Activated CD4-positive, alpha-beta T cell treated with anti-CD3 and anti-CD28 coated beads, Interleukin-2, amount 10 ng/mL, durations not matched to agents 7 days and 5 days (primary cell): ENCODE measurements around the gene CLCNKB. TPM values are rescaled to one million over a fixed set of nuclear protein-coding genes. Genes with fewer than 3 reads are reported as not detected.

ENCODE experiments used
- CTCF ChIA-PET: fragments of 350-600 bp; sonication (Branson Sonifier 250); formaldehyde crosslinking; loops from one replicate; lab custom pipeline; 2021; ENCODE audit warnings: antibody characterized with exemption; lab: Charles Lee
- POLR2A ChIA-PET: fragments of 350-600 bp; sonication (Branson Sonifier 250); formaldehyde crosslinking; loops from one replicate; lab custom pipeline; 2021; ENCODE audit warnings: antibody characterized with exemption; lab: Charles Lee
- DNase-seq: peaks from one replicate; pipeline ENCODE4 v3.0.0-alpha.2; 2020
- H3K27ac Mint-ChIP-seq: one replicate; pipeline ENCODE4 v1.8.0; 2021; ENCODE audit warnings: mild to moderate bottlenecking, moderate library complexity, mixed read lengths
- H3K27me3 Mint-ChIP-seq: one replicate; pipeline ENCODE4 v1.8.0; 2021; ENCODE audit warnings: mixed read lengths
- H3K36me3 Mint-ChIP-seq: one replicate; pipeline ENCODE4 v1.8.0; 2021; ENCODE audit warnings: low read depth, mixed read lengths
- H3K4me1 Mint-ChIP-seq: one replicate; pipeline ENCODE4 v1.8.0; 2021; ENCODE audit warnings: mixed read lengths
- H3K4me3 Mint-ChIP-seq: one replicate; pipeline ENCODE4 v1.8.0; 2021; ENCODE audit warnings: mild to moderate bottlenecking, moderate library complexity, mixed read lengths
- H3K9me3 Mint-ChIP-seq: one replicate; pipeline ENCODE4 v1.8.0; 2021; ENCODE audit warnings: mixed read lengths
- total RNA-seq, 2 experiments: library from RNA; stranded (reverse); gene quantifications; one replicate each; pipeline ENCODE4 v1.2.3, GENCODE V29; 2021

Gene CLCNKB
- total RNA-seq, 2 experiments from 2014 or later = not detected

DNA sequence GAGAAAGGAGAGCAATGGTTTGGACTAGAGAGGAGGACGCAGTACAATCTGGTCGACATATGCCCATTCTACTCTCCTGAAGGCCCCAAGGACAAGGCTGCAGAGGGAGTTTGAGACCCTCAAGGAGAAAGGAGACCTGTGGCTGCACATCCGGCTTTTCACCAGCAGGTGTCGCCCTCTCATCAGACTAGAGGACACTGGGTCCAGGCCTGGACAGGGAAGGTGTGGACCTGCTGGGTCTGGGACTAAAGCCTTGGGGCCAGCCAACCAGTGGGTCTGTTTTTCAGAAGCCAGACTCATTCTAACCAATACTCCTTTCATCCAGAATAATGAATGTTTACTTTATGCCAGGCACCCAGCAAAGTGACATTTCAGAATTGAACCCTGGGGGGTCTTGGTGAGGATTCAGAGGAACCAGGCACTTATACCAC, 34.5 kb upstream of the CLCNKB start:
- peaks cover 4% of the 10 kb centered on the region for H3K4me1 Mint-ChIP-seq
- POLR2A ChIA-PET = no interaction called here
- H3K9me3 Mint-ChIP-seq = no peaks in the 10 kb centered on the region
- no peaks in the 10 kb centered on the region for H3K27me3 Mint-ChIP-seq
- no peak overlapping the region for H3K4me3 Mint-ChIP-seq
- no peak overlapping the region for H3K27ac Mint-ChIP-seq
- CTCF ChIA-PET = interaction anchor here (1.0 to 1.6 kb wide), 4 partner anchors 15 to 60 kb away, joined by 3 to 4 read pairs (median 4); no protein-coding TSS in a partner anchor
- H3K36me3 Mint-ChIP-seq = no peaks in the 10 kb centered on the region
- peak; percentile 80 for DNase-seq

GRCh38 chr1:16009678-16010077, 33.9 kb upstream of the CLCNKB start:
- DNase-seq = no peak
- Mint-ChIP-seq H3K27me3 (no peaks in the 10 kb centered on the region), H3K27ac (no peak overlapping the region), H3K4me3 (no peak overlapping the region), H3K4me1 (peaks cover 4% of the 10 kb centered on the region), H3K36me3 (no peaks in the 10 kb centered on the region), H3K9me3 (no peaks in the 10 kb centered on the region)
- ChIA-PET POLR2A (no interaction called here), CTCF (interaction anchor here (1.0 to 1.6 kb wide), 3 partner anchors 14 to 30 kb away, joined by 3 to 4 read pairs (median 4); no protein-coding TSS in a partner anchor)

DNA sequence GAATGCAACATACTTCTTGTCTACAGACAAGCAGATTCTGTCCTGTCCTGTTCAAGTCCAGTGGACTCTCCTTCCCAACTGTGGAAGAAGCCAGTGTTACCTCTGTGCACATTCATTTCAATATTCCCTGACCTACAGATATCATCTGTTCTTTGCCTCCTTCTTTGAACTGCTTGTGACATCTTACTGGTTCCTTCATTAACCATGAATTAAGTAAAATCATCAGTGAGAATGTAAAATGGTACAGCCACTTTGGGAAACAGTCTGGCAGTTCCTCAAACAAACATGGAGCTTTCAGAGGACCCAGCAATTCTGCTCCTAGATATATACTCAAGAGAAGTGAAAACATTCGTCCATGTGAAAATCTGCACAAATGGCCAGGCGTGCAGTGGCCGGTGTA, 32.7 kb upstream of the CLCNKB start:
- Mint-ChIP-seq H3K27ac (no peak overlapping the region), H3K4me3 (no peak overlapping the region), H3K9me3 (no peaks in the 10 kb centered on the region), H3K36me3 (no peaks in the 10 kb centered on the region), H3K4me1 (peaks cover 4% of the 10 kb centered on the region), H3K27me3 (no peaks in the 10 kb centered on the region)
- ChIA-PET POLR2A (no interaction called here), CTCF (interaction anchor here (1.6 kb wide), 2 partner anchors 17 to 196 kb away, joined by 4 read pairs; no protein-coding TSS in a partner anchor)
- DNase-seq = no peak

GRCh38 chr1:16011936-16012589, 31.5 kb upstream of the CLCNKB start:
- Mint-ChIP-seq H3K36me3 (no peaks in the 10 kb centered on the region), H3K27ac (no peak overlapping the region), H3K4me3 (no peak overlapping the region), H3K9me3 (no peaks in the 10 kb centered on the region), H3K4me1 (peaks cover 4% of the 10 kb centered on the region), H3K27me3 (no peaks in the 10 kb centered on the region)
- ChIA-PET POLR2A (no interaction called here), CTCF (interaction anchor here (1.6 kb wide), 1 partner anchor 197 kb away, joined by 4 read pairs; no protein-coding TSS in a partner anchor)
- no peak for DNase-seq

DNA sequence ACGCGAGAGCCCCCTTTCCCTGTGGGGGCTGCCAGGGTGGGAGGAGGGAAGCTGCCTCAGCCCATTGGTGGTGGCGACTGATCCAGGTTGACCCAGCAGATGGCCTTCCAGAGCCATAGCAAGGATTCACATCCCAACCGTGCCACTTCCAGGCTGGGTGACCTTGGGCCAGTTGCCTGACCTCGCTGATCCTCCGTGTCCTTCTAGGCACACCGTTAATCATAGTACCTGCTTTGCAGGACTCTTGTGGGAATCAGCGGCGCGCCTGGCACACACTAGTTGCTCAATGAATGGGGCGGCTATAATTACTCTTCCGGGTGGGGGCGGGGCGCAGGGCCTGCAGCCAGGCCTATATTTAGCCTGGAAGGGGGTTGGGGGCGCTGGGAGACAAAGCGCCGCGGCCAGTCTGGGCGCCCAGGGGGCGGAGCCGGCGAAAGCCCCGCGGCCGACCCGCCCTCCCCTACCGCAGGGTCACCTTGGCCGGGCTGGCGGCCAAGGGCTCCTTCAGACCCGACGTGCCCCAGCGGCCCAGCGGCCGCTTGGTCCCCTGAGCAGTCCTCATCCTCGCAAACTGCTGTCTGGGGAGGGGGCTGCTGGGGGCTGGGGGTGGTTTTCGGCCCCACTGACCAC, 30.9 kb upstream of the CLCNKB start:
- no peak overlapping the region for H3K27ac Mint-ChIP-seq
- no peaks in the 10 kb centered on the region for H3K36me3 Mint-ChIP-seq
- POLR2A ChIA-PET = no interaction called here
- peaks cover 4% of the 10 kb centered on the region for H3K4me1 Mint-ChIP-seq
- H3K27me3 Mint-ChIP-seq = no peaks in the 10 kb centered on the region
- CTCF ChIA-PET = no interaction called here
- H3K4me3 Mint-ChIP-seq = no peak overlapping the region
- H3K9me3 Mint-ChIP-seq = no peaks in the 10 kb centered on the region
- DNase-seq = peak; percentile 26

- ChIA-PET POLR2A (no interaction called here), CTCF (interaction anchor here (1.5 kb wide), 1 partner anchor 65 kb away, joined by 4 read pairs; no protein-coding TSS in a partner anchor)
- Mint-ChIP-seq H3K27me3 (no peaks in the 10 kb centered on the region), H3K4me1 (peaks cover 4% of the 10 kb centered on the region), H3K4me3 (no peak overlapping the region), H3K9me3 (no peaks in the 10 kb centered on the region), H3K36me3 (no peaks in the 10 kb centered on the region), H3K27ac (no peak overlapping the region)
- DNase-seq = no peak
These were observed 30.2 kb upstream of the CLCNKB start for GRCh38 chr1:16013220-16013907.

- no peak for DNase-seq
- Mint-ChIP-seq H3K4me3 (no peak overlapping the region), H3K36me3 (no peaks in the 10 kb centered on the region), H3K27ac (no peak overlapping the region), H3K27me3 (no peaks in the 10 kb centered on the region), H3K9me3 (no peaks in the 10 kb centered on the region), H3K4me1 (peaks cover 4% of the 10 kb centered on the region)
- CTCF ChIA-PET = interaction anchor here (0.5 to 1.5 kb wide), 2 partner anchors 65 to 232 kb away, joined by 4 read pairs; no protein-coding TSS in a partner anchor
- POLR2A ChIA-PET = no interaction called here
These were observed 29.7 kb upstream of the CLCNKB start for GRCh38 chr1:16013908-16014258.

DNA sequence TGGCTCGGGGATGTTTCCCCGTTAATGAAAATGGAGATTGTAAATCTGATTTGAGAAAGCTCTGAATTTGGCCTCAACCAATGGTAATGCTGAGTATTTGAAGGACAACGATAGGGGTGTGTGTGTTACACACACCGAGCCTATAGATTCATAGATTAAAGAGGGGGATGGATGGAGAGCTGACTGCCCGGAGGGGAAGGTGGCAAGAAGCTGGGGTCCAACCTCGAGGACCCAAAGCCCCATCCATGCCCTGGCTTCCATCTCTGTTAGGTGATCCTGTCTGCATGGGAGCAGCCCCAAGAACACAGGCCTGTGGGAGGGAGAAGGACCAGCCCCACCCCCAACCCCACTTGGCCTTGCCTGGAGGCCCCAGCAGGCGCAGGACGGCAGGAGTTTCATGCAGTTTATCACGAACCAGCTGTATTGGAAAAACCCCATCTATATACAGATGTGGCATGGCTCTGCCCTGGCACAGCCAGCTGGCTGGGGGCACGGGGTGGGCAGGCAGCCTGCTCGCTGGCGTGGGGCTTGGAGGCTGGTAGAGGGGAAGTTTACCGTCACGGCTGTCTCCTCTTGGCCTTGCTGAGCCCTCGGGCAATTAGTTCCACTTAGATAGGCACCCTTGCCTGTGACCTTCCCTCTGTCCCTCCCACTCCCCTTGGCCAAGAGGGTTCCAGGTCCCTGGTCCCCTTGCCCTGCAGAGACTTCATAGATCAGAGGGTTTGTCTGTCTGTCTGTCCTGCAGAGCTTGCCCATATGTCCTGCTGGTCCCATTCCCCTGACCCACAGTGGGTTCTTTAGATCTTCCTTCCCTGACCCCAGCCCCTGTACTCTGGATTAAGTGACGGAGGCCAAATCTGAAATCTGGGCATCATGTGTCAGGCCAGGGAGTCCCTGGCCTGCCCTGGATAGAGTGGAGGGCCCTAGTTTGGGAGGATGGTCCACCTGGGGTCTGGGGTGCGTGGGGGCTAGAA, 28.8 kb upstream of the CLCNKB start:
- Mint-ChIP-seq H3K27ac (no peak overlapping the region), H3K36me3 (no peaks in the 10 kb centered on the region), H3K27me3 (no peaks in the 10 kb centered on the region), H3K4me1 (peaks cover 4% of the 10 kb centered on the region), H3K4me3 (no peak overlapping the region), H3K9me3 (no peaks in the 10 kb centered on the region)
- ChIA-PET CTCF (interaction anchor here (0.5 to 1.5 kb wide), 4 partner anchors 58 to 527 kb away, joined by 3 to 5 read pairs (median 4); partner anchors contain the start of gene FAM131C), POLR2A (no interaction called here)
- no peak for DNase-seq

DNA sequence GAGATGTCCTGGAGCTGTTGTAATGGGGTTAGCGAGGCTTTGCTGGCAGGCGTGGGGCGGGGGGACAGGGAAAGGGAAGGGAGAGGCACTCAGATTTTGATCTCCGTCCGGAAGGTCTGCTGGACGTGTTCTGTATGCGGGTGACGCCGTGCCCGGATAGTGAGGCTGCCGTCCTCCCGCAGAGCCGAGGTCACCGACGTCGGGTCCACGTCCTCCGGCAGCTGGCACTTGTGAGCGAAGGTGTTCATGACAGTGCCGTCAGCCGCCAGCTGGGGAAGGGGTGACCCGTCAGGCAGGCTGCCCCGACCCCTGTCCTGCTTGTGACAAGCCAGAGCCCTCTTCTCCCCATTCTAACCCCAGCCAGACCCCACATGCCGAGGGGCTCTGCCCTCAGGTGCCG, 28.1 kb upstream of the CLCNKB start:
- Mint-ChIP-seq H3K27ac (no peak overlapping the region), H3K27me3 (no peaks in the 10 kb centered on the region), H3K9me3 (no peaks in the 10 kb centered on the region), H3K36me3 (no peaks in the 10 kb centered on the region), H3K4me3 (no peak overlapping the region), H3K4me1 (peaks cover 4% of the 10 kb centered on the region)
- DNase-seq = no peak
- ChIA-PET CTCF (interaction anchor here (0.6 kb wide), 1 partner anchor 527 kb away, joined by 5 read pairs; no protein-coding TSS in a partner anchor), POLR2A (no interaction called here)

GRCh38 chr1:16015960-16016901, 27.4 kb upstream of the CLCNKB start:
- H3K36me3 Mint-ChIP-seq = no peaks in the 10 kb centered on the region
- ChIA-PET CTCF (interaction anchor here (0.6 kb wide), 1 partner anchor 528 kb away, joined by 5 read pairs; no protein-coding TSS in a partner anchor), POLR2A (no interaction called here)
- H3K27me3 Mint-ChIP-seq = no peaks in the 10 kb centered on the region
- H3K27ac Mint-ChIP-seq = no peak overlapping the region
- DNase-seq = no peak
- H3K4me1 Mint-ChIP-seq = peaks cover 4% of the 10 kb centered on the region
- H3K9me3 Mint-ChIP-seq = no peaks in the 10 kb centered on the region
- H3K4me3 Mint-ChIP-seq = no peak overlapping the region

DNA sequence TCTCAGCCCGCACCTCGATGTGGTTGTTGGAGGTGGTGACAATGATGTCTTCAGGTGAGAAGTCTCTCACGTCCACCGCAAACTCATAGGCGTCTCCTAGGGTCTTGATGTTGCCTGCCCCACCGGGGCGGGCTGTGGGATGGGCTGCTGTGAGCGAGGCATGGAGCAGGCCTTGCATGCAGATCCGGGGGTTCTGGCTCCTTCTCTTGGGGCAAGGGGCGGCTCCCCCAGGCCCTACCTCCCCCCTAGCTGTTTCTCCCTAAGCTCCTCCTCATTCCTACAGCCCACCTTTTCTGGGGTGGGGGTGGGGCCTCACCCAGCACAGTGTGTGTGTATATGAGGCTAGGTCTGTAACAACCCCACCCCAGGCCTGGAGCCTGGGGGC, 26.5 kb upstream of the CLCNKB start:
- POLR2A ChIA-PET = no interaction called here
- Mint-ChIP-seq H3K27me3 (no peaks in the 10 kb centered on the region), H3K4me3 (no peak overlapping the region), H3K4me1 (peaks cover 4% of the 10 kb centered on the region), H3K27ac (no peak overlapping the region), H3K9me3 (no peaks in the 10 kb centered on the region), H3K36me3 (no peaks in the 10 kb centered on the region)
- CTCF ChIA-PET = no interaction called here
- DNase-seq = no peak
